Skin of body (tissue), 2 donors: ENCODE data around the gene PTPRN. TPM values are rescaled to one million over a fixed set of nuclear protein-coding genes. Genes with fewer than 3 reads are reported as not detected.
"Not testable (repeated sequence)": the region's sequence is repeated elsewhere in the genome, so short reads cannot be mapped to it uniquely, and the experiment has no call there.

Experiments
- DNase-seq: peaks from one replicate; lab custom pipeline; 2025; lab: John Stamatoyannopoulos, UW
- total RNA-seq: library from RNA; depleted of rRNA; stranded (reverse); fragments of >200 nt; gene quantifications from one replicate; pipeline ENCODE4 v1.2.3, GENCODE V29; 2014

The PTPRN gene
- total RNA-seq, 1 donor from 2014 or later: not detected

GRCh38 chr2:219270055-219270372 is 39.2 kb downstream of the PTPRN start:
- no peak for DNase-seq

- no peak for DNase-seq
Observed at GRCh38 chr2:219269362-219270054, 39.7 kb downstream of the PTPRN start.

- no peak for DNase-seq
Observed at GRCh38 chr2:219268294-219268693, 40.9 kb downstream of the PTPRN start.

- no peak for DNase-seq
Observed at GRCh38 chr2:219266886-219267285, 42.3 kb downstream of the PTPRN start.

GRCh38 chr2:219266232-219266631 is 43.0 kb downstream of the PTPRN start:
- DNase-seq: no peak

- no peak for DNase-seq
Observed at GRCh38 chr2:219261024-219261855, 48.0 kb downstream of the PTPRN start.

- DNase-seq: not testable (repeated sequence)
Observed at GRCh38 chr2:219258942-219259341, 50.3 kb downstream of the PTPRN start.

GRCh38 chr2:219254590-219255201 is 54.5 kb downstream of the PTPRN start:
- DNase-seq: no peak

GRCh38 chr2:219253753-219254589 is 55.2 kb downstream of the PTPRN start, which contains the start of gene TUBA4A:
Gene TUBA4A, minus strand, starts transcription at chr2:219253918. Its CDS starts 60 bp downstream, at chr2:219253858.
- DNase-seq: no peak

GRCh38 chr2:219252900-219253752 is 56.1 kb downstream of the PTPRN start, which contains the start of gene TUBA4B:
Gene TUBA4B, plus strand, starts transcription at chr2:219253243. Its CDS starts 165 bp downstream, at chr2:219253408.
- no peak for DNase-seq

- no peak for DNase-seq
Observed at GRCh38 chr2:219252570-219252899, 56.7 kb downstream of the PTPRN start.

GRCh38 chr2:219252084-219252483 is 57.1 kb downstream of the PTPRN start:
- no peak for DNase-seq

GRCh38 chr2:219251656-219252055 is 57.5 kb downstream of the PTPRN start:
- no peak for DNase-seq

- DNase-seq: no peak
Observed at GRCh38 chr2:219250049-219250781, 59.0 kb downstream of the PTPRN start.

- DNase-seq: peak; percentile 48
Observed at GRCh38 chr2:219249203-219249980, 59.8 kb downstream of the PTPRN start.

- no peak for DNase-seq
Observed at GRCh38 chr2:219248845-219249202, 60.4 kb downstream of the PTPRN start.

- DNase-seq: no peak
Observed at GRCh38 chr2:219247678-219248642, 61.2 kb downstream of the PTPRN start.

- DNase-seq: no peak
Observed at GRCh38 chr2:219246559-219246958, 62.6 kb downstream of the PTPRN start.
